Loucy (cell line): ENCODE results near the gene C3orf33.

Source experiments
- H2AFZ ChIP-seq: fragments of 200-600 bp; sonication (generic); 2 replicates; pipeline ENCODE4 v1.6.0; 2016; ENCODE audit warnings: antibody characterized with exemption, mild to moderate bottlenecking, low read length, moderate library complexity
- H3F3A ChIP-seq: fragments of 200-600 bp; 2 replicates; pipeline ENCODE4 v1.6.0; 2016; ENCODE audit warnings: antibody characterized with exemption, low read depth, mild to moderate bottlenecking
- H3K27me3 ChIP-seq: fragments of 200-600 bp; sonication (generic); 2 replicates; pipeline ENCODE4 v1.6.1; 2014; ENCODE audit warnings: low read length, mild to moderate bottlenecking; ENCODE audit not compliant: insufficient read depth, poor library complexity, severe bottlenecking
- H3K36me3 ChIP-seq: fragments of 200-600 bp; sonication (generic); 2 replicates; pipeline ENCODE4 v1.6.1; 2016; ENCODE audit warnings: low read length; ENCODE audit not compliant: insufficient read depth
- H3K4me1 ChIP-seq: fragments of 200-600 bp; sonication (generic); 2 replicates; pipeline ENCODE4 v1.5.1; 2014; ENCODE audit warnings: low read length, mild to moderate bottlenecking; ENCODE audit not compliant: insufficient read depth, poor library complexity, severe bottlenecking
- H3K4me2 ChIP-seq: fragments of 200-600 bp; sonication (generic); 2 replicates; pipeline ENCODE4 v1.6.0; 2014; ENCODE audit warnings: antibody characterized with exemption, low read length, low read depth, mild to moderate bottlenecking; ENCODE audit not compliant: poor library complexity, severe bottlenecking
- H3K4me3 ChIP-seq: fragments of 200-600 bp; sonication (generic); 2 replicates; pipeline ENCODE4 v1.5.1; 2014; ENCODE audit warnings: low read length, mild to moderate bottlenecking, mixed read lengths; ENCODE audit not compliant: poor library complexity, severe bottlenecking
- H3K79me2 ChIP-seq: fragments of 200-600 bp; sonication (generic); 2 replicates; pipeline ENCODE4 v1.6.1; 2014; ENCODE audit warnings: low read length; ENCODE audit not compliant: insufficient read depth
- H3K9ac ChIP-seq: fragments of 200-600 bp; sonication (generic); 2 replicates; pipeline ENCODE4 v1.6.0; 2014; ENCODE audit warnings: mild to moderate bottlenecking, low read depth, low read length, moderate library complexity; ENCODE audit not compliant: poor library complexity, severe bottlenecking
- H3K9me2 ChIP-seq: fragments of 200-600 bp; sonication (generic); replicated peaks from 2 replicates; pipeline ENCODE4 v1.6.1; 2016; ENCODE audit warnings: low read depth, low read length, mixed read lengths
- H3K9me3 ChIP-seq: fragments of 200-600 bp; sonication (generic); 2 replicates; pipeline ENCODE4 v1.6.1; 2014; ENCODE audit warnings: mild to moderate bottlenecking, antibody characterized with exemption, low read length, low read depth; ENCODE audit not compliant: insufficient read depth
- H4K20me1 ChIP-seq: fragments of 200-600 bp; sonication (generic); 2 replicates; pipeline ENCODE4 v1.6.0; 2014; ENCODE audit warnings: antibody characterized with exemption, low read length, mild to moderate bottlenecking; ENCODE audit not compliant: insufficient read depth, poor library complexity, severe bottlenecking
- EZH2phosphoT487 ChIP-seq: fragments of 200-600 bp; IDR thresholded peaks from 2 replicates; pipeline ENCODE4 v1.6.1; 2018; ENCODE audit warnings: antibody characterized with exemption, mild to moderate bottlenecking, moderate library complexity, borderline replicate concordance
- TF ChIP-seq, protein P1 (sequence below): fragments of 200-600 bp; sonication (generic); conservative IDR thresholded peaks from 2 replicates; pipeline ENCODE4 v1.5.1; 2014; ENCODE audit warnings: mild to moderate bottlenecking, antibody characterized with exemption, low read length

Gene C3orf33

DNA sequence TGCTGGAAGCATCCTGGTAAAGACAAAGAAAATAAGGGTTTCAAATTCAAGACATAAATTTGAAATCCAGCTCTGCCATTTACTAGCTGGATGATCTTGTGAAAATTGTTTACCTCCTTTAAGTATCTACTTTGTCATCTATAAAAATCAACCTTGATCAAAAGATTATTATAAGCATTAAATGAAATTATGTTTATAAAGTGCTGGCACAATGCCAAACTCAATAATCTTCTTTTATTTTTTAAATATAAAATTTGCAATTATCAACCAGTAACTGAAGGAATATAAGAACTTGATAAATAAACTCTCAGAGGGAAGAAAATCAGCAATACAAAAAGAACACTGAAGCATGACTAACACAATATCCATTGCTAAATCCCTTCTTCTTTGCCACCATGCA, 25.8 kb downstream of the C3orf33 start:
- Histone ChIP-seq H3F3A (no peaks in the 10 kb centered on the region), H3K9ac (no peak overlapping the region), H4K20me1 (no peaks in the 10 kb centered on the region), H3K79me2 (no peaks in the 10 kb centered on the region), H3K4me3 (no peak overlapping the region), H2AFZ (no peak overlapping the region), H3K36me3 (peaks cover 2% of the 10 kb centered on the region; the same call in 1 of the 2 replicates), H3K9me2 (no peaks in the 10 kb centered on the region), H3K4me2 (no peak overlapping the region), H3K27me3 (no peaks in the 10 kb centered on the region), H3K9me3 (peaks cover 9% of the 10 kb centered on the region), H3K4me1 (no peaks in the 10 kb centered on the region)
- TF ChIP-seq, protein P1, sequence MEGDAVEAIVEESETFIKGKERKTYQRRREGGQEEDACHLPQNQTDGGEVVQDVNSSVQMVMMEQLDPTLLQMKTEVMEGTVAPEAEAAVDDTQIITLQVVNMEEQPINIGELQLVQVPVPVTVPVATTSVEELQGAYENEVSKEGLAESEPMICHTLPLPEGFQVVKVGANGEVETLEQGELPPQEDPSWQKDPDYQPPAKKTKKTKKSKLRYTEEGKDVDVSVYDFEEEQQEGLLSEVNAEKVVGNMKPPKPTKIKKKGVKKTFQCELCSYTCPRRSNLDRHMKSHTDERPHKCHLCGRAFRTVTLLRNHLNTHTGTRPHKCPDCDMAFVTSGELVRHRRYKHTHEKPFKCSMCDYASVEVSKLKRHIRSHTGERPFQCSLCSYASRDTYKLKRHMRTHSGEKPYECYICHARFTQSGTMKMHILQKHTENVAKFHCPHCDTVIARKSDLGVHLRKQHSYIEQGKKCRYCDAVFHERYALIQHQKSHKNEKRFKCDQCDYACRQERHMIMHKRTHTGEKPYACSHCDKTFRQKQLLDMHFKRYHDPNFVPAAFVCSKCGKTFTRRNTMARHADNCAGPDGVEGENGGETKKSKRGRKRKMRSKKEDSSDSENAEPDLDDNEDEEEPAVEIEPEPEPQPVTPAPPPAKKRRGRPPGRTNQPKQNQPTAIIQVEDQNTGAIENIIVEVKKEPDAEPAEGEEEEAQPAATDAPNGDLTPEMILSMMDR, result no peak
- TF ChIP-seq EZH2phosphoT487, result no peak

DNA sequence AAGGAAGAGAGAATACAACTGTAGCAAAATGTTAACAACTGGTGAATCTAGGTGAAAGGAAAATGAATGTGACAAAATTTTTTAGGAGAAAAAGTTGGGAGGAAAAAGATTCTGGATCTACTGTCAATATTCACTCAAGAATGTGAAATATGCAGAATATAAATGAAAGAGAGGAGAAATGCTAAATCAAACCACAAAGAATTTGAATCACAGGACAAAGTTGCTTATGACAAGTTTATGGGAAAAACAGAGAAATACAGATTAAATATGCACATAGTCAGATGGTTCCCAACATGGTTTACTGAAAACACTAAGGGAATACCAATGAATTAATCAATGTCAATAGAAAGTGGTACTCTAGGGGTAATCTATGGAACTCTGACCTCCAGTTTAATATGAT, 27.6 kb downstream of the C3orf33 start:
- Histone ChIP-seq H3K27me3 (no peaks in the 10 kb centered on the region), H3K79me2 (no peaks in the 10 kb centered on the region), H3F3A (no peaks in the 10 kb centered on the region), H3K4me2 (no peak overlapping the region), H3K9me2 (no peaks in the 10 kb centered on the region), H3K9me3 (peaks cover 9% of the 10 kb centered on the region), H2AFZ (no peak overlapping the region), H3K4me3 (no peak overlapping the region), H3K9ac (no peak overlapping the region), H3K4me1 (no peaks in the 10 kb centered on the region), H3K36me3 (peaks cover 2% of the 10 kb centered on the region; the same call in 1 of the 2 replicates), H4K20me1 (no peaks in the 10 kb centered on the region)
- TF ChIP-seq EZH2phosphoT487, result no peak
- TF ChIP-seq, protein P1, result no peak

DNA sequence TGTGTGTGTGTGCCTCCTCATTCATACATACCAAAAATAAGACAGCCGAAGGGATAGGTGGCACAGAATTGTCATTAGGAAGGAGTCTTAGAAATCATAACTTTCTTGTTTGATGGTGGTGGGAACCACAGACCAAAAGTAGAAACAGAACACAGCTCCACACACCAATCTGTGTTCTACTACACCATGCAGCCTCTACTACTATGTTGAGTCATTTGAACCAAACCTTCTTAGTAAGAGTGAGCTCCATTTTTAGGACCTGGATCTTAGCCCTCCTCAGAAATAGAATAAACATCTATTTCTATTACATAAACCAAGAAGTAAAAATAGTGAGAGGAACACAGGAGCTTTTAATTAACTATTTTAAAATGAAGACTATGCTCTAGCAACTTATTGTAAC, 33.3 kb downstream of the C3orf33 start:
- H3K4me3 ChIP-seq, result no peak overlapping the region

More for the DNA sequence above, 33.3 kb downstream of the C3orf33 start:
- Histone ChIP-seq H3K79me2 (no peaks in the 10 kb centered on the region), H3F3A (no peaks in the 10 kb centered on the region), H3K9me3 (peaks cover 8% of the 10 kb centered on the region; the same call in 1 of the 2 replicates), H3K27me3 (no peaks in the 10 kb centered on the region), H4K20me1 (no peaks in the 10 kb centered on the region), H3K4me1 (no peaks in the 10 kb centered on the region), H2AFZ (no peak overlapping the region), H3K9me2 (no peaks in the 10 kb centered on the region), H3K4me2 (no peak overlapping the region), H3K36me3 (peaks cover 2% of the 10 kb centered on the region; the same call in 1 of the 2 replicates), H3K9ac (no peak overlapping the region)
- TF ChIP-seq, protein P1, result no peak
- TF ChIP-seq EZH2phosphoT487, result no peak
